Bronchial smooth muscle cell (primary cell): ENCODE data around the gene BMP6. TPM values are rescaled to one million over a fixed set of nuclear protein-coding genes. Genes with fewer than 3 reads are reported as not detected.

Source experiments
- total RNA-seq: library from RNA; depleted of rRNA; stranded (reverse); fragments of >200 nt; gene quantifications from 2 replicates; pipeline ENCODE4 v1.2.1, GENCODE V29; 2014

Gene BMP6
- total RNA-seq = 0.77 and 3.6 TPM in 2 replicates

GRCh38 chr6:7725849-7726415 lies at the start of gene BMP6:
TSS of gene BMP6 (plus strand) at chr6:7726099. CDS start at chr6:7726956, 857 bp downstream.

GRCh38 chr6:7910654-7911344 lies 184.9 kb downstream of the BMP6 start, which contains the start of gene TXNDC5:
TSS of gene TXNDC5 (minus strand) at chr6:7910788. CDS start at chr6:7910776, 12 bp downstream.

Other genes starting within 250 kb of the BMP6 start
- gene DSP, start 184.4 kb upstream of the BMP6 start, total RNA-seq = 0.16 and 0.86 TPM in 2 replicates
- 10.9 and 19.7 TPM in 2 replicates for gene SNRNP48, start 135.9 kb upstream of the BMP6 start, total RNA-seq
- 420 and 439 TPM in 2 replicates for gene TXNDC5, start 184.7 kb downstream of the BMP6 start, total RNA-seq